ENCODE measurements around the gene AGBL4.

The AGBL4 gene

GRCh38 chr1:49226758-49227157, 797.0 kb downstream of the AGBL4 start:
- no peak for DNase-seq (ENCODE audit: extremely low read depth, low read depth)
- TF ChIP-seq CTCF (IDR thresholded peaks at IDR 0.05; ENCODE audit: low read depth, low read length): no peak

- TF ChIP-seq CTCF (IDR thresholded peaks at IDR 0.05; ENCODE audit: low read depth, low read length): no peak
- DNase-seq (ENCODE audit: extremely low read depth, low read depth): no peak
Measured at GRCh38 chr1:49225464-49225863, 798.3 kb downstream of the AGBL4 start.

- TF ChIP-seq CTCF (IDR thresholded peaks at IDR 0.05; ENCODE audit: low read depth, low read length): no peak
- no peak for DNase-seq (ENCODE audit: extremely low read depth, low read depth)
Measured at GRCh38 chr1:49213301-49213700, 810.5 kb downstream of the AGBL4 start.

GRCh38 chr1:49208712-49209111, 815.0 kb downstream of the AGBL4 start:
- TF ChIP-seq CTCF (IDR thresholded peaks at IDR 0.05; ENCODE audit: low read depth, low read length): no peak
- no peak for DNase-seq (ENCODE audit: extremely low read depth, low read depth)

- TF ChIP-seq CTCF (IDR thresholded peaks at IDR 0.05; ENCODE audit: low read depth, low read length): no peak
- DNase-seq (ENCODE audit: extremely low read depth, low read depth): no peak
Measured at GRCh38 chr1:49204720-49205119, 819.0 kb downstream of the AGBL4 start.

GRCh38 chr1:49200738-49201137, 823.0 kb downstream of the AGBL4 start:
- DNase-seq (ENCODE audit: extremely low read depth, low read depth): no peak
- no peak for TF ChIP-seq CTCF (IDR thresholded peaks at IDR 0.05; ENCODE audit: low read depth, low read length)

- TF ChIP-seq CTCF (IDR thresholded peaks at IDR 0.05; ENCODE audit: low read depth, low read length): no peak
- DNase-seq (ENCODE audit: extremely low read depth, low read depth): no peak
Measured at GRCh38 chr1:49199564-49199963, 824.2 kb downstream of the AGBL4 start.

Measured in AG09319 (cell line).